ENCODE data around the gene SCPEP1.
A peak's percentile ranks its signal among the peaks of the same experiment; 100 is the strongest.

SCPEP1 gene, protein sequence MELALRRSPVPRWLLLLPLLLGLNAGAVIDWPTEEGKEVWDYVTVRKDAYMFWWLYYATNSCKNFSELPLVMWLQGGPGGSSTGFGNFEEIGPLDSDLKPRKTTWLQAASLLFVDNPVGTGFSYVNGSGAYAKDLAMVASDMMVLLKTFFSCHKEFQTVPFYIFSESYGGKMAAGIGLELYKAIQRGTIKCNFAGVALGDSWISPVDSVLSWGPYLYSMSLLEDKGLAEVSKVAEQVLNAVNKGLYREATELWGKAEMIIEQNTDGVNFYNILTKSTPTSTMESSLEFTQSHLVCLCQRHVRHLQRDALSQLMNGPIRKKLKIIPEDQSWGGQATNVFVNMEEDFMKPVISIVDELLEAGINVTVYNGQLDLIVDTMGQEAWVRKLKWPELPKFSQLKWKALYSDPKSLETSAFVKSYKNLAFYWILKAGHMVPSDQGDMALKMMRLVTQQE

DNA sequence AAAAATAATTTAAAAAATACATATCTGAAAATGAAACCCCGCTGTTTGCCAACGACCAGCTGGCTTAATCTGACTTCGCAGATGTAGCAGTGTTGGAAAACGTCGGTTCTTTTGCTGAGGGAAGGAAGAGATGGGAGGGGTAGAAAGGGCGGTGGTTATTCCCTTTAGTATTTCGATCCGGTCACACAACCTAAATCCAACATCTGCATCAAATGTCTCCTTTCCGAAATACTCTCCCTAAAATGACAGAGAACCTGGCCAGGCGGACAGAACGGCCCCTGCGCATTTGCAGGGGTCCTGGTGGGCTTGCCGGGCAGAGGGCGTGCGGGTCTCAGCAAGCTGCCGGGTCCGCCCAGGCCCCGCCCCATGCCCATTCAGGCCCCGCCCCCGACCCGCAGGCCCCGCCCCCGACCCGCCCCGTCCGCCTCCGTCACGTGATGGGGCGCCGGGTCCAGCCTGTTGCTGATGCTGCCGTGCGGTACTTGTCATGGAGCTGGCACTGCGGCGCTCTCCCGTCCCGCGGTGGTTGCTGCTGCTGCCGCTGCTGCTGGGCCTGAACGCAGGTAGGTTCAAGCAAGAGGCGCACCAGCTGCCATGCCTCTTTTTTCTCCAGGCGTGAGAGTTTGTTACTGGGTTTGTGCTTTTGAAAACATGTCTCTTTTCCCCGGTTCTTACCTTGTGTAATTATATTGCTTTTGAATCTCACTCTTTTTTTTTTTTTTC is at the start of gene SCPEP1:
SCPEP1 (plus strand) TSS at position 459 of the 723 bp plus-strand sequence; CDS start at position 488, 29 bp downstream.
- peak; percentile 39 for DNase-seq (ENCODE audit: extremely low read depth, low read depth)
- TF ChIP-seq, protein P1, sequence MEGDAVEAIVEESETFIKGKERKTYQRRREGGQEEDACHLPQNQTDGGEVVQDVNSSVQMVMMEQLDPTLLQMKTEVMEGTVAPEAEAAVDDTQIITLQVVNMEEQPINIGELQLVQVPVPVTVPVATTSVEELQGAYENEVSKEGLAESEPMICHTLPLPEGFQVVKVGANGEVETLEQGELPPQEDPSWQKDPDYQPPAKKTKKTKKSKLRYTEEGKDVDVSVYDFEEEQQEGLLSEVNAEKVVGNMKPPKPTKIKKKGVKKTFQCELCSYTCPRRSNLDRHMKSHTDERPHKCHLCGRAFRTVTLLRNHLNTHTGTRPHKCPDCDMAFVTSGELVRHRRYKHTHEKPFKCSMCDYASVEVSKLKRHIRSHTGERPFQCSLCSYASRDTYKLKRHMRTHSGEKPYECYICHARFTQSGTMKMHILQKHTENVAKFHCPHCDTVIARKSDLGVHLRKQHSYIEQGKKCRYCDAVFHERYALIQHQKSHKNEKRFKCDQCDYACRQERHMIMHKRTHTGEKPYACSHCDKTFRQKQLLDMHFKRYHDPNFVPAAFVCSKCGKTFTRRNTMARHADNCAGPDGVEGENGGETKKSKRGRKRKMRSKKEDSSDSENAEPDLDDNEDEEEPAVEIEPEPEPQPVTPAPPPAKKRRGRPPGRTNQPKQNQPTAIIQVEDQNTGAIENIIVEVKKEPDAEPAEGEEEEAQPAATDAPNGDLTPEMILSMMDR (IDR thresholded peaks at IDR 0.05; ENCODE audit: low read depth, low read length): no peak

DNA sequence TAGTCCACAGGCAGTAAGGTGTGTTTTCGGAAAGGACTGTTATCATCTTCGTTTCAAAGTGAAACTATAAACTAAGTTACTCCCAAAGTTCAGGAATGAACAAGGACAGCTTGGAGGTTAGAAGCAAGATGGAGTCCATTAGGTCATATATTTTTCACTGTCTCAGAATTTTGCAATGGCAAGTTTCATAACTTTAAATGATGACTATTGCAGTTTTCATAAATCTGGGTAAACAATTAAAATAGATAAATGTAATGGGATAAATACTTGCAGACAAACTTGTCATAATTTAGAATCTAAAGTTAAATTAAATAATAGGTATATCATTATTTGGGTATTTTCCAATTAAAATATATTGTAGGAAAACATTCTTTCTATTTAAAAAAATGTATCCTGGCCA is 49.3 kb upstream of the SCPEP1 start:
- TF ChIP-seq, protein P1 (IDR thresholded peaks at IDR 0.05; ENCODE audit: low read depth, low read length): no peak
- DNase-seq (ENCODE audit: extremely low read depth, low read depth): no peak

DNA sequence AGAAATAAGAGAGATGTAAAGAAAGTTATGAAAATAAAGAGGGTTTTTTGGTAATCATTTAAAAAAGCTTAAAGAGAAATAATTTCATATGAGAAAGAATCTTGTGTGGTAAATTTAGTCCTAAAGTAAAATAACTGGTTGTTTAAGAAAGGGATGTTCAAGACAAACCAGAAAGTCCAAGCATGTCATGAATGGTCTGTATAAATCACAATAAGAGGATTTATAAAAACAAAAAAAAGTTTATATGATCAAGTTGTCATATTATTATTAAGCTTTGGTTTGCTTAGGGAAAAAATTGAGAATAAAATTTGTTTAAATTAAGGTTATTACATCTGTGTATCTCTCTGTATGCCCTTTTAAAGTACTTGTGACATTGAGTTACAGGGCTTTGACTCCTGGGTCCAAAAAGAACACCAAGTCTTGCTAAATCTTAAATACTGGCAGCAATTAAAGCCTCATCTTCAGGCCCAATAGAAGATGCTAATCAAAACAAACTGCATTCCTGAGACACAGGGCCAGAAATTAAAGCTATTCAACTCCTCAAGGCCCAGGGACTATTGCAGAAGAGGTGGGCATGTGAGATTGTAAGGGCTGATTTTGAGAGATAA is 48.5 kb upstream of the SCPEP1 start:
- no peak for DNase-seq (ENCODE audit: extremely low read depth, low read depth)
- TF ChIP-seq, protein P1 (IDR thresholded peaks at IDR 0.05; ENCODE audit: low read depth, low read length): no peak

DNA sequence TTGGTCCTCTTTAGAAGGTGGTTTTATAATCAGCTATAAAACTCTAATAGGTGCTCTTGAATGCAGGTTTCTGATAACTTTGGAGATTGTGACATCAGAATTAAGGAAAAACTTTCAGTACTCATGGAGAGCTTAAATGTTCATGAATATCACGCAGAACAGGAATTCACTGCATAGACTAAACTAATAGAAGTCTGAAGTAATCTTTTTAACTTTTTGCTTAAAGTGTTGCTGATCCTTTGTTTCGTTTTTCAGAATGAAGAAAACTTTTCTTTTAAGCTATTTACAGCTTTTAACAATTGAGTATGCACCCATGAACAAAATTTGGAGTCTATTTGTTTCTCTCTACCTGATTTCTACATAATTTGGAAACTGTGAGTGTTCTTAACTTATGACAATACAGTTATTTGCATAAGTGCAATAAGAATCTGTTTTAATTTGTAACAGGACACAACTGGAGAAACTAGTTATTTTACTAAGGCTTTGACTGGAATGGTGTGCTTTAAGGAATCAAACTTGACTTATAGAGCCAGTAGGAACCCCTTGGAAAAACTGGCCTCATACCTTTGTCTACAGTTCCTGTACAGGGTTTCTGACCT is 47.1 kb upstream of the SCPEP1 start:
- no peak for DNase-seq (ENCODE audit: extremely low read depth, low read depth)
- TF ChIP-seq, protein P1 (IDR thresholded peaks at IDR 0.05; ENCODE audit: low read depth, low read length): no peak

DNA sequence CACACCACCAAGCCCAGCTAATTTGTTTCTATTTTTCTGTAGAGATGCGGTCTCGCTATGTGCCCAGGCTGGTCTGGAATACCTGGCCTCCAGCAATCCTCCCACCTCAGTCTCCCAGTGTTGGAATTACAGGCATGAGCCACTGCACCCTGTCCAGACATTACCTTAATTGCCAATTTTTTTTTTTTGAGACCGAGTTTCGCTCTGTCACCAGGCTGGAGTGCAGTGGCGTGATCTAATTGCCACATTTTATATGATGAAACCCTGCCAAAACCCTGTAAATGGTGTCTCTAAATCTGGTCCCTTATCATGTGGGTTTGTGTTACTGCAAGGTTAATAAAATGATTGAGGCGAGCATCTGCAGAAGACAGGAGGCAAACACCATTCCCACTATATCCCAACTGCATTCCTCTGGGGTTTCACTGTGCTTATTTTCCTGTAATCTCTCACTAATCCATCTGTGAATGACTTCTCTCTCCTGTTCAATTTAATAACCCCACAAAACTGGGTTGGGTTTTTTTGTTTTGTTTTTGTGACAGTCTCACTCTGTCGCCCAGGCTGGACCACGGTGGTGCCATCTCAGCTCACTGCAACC is 44.7 kb upstream of the SCPEP1 start:
- TF ChIP-seq, protein P1 (IDR thresholded peaks at IDR 0.05; ENCODE audit: low read depth, low read length): no peak
- no peak for DNase-seq (ENCODE audit: extremely low read depth, low read depth)

DNA sequence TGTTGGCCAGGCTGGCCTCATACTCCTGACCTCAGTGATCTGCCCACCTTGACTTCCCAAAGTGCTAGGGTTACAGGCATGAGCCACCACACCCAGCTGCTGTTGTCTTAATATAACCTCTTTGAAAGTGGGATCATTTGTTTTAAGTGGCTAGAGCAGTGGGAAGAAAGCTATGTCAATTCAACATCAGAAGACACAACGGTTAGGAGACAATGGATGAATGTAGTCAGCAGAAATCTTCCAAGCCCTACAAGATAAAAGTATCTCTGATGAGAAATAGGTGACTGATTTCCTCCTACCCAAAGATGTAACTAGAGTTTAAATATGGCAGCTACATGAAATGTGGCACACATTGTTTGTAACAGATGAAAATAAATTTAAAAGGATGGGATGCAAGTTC is 44.1 kb upstream of the SCPEP1 start:
- TF ChIP-seq, protein P1 (IDR thresholded peaks at IDR 0.05; ENCODE audit: low read depth, low read length): no peak

More for the DNA sequence above, 44.1 kb upstream of the SCPEP1 start:
- no peak for DNase-seq (ENCODE audit: extremely low read depth, low read depth)
